ENCODE data around the gene LRBA. TPM values are rescaled to one million over a fixed set of nuclear protein-coding genes. Genes with fewer than 3 reads are reported as not detected.

LRBA gene
- total RNA-seq, 1 experiment from 2014 or later: 55.3 TPM

DNA sequence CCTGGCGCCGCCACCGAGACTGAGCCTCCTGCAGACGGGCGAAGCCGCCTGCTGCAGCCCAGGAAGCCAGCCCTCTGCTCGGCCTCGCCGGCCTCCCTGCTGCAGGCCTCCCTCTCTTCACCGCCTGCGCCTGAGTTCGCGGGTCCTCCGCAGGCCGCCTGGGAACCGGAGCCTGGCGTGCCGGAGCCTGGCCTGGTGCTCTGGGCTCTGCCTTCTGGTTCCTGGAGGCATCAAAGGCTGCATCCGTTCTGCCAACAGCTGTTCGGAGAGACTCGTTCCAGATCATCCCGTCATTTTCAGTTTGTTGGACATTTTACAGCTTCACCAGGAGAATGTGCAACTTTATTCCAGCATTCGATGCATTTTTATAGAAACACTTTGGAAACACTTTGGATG, 758.9 kb downstream of the LRBA start:
- no peak overlapping the region for H2AK5ac ChIP-seq (ENCODE audit: insufficient read length, low read length)
- H3K27ac ChIP-seq (ENCODE audit: insufficient read length, low read depth, low read length): no peak overlapping the region
- H2BK15ac ChIP-seq (ENCODE audit: low read depth, low read length): no peak overlapping the region
- TF ChIP-seq, protein P1, sequence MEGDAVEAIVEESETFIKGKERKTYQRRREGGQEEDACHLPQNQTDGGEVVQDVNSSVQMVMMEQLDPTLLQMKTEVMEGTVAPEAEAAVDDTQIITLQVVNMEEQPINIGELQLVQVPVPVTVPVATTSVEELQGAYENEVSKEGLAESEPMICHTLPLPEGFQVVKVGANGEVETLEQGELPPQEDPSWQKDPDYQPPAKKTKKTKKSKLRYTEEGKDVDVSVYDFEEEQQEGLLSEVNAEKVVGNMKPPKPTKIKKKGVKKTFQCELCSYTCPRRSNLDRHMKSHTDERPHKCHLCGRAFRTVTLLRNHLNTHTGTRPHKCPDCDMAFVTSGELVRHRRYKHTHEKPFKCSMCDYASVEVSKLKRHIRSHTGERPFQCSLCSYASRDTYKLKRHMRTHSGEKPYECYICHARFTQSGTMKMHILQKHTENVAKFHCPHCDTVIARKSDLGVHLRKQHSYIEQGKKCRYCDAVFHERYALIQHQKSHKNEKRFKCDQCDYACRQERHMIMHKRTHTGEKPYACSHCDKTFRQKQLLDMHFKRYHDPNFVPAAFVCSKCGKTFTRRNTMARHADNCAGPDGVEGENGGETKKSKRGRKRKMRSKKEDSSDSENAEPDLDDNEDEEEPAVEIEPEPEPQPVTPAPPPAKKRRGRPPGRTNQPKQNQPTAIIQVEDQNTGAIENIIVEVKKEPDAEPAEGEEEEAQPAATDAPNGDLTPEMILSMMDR (conservative IDR thresholded peaks at IDR 0.05): no peak
- H3K9ac ChIP-seq (ENCODE audit: extremely low read depth, insufficient read length, low read length): no peak overlapping the region
- no peak overlapping the region for H3K18ac ChIP-seq (ENCODE audit: insufficient read length, low read depth, low read length)
- no peak overlapping the region for H4K91ac ChIP-seq (ENCODE audit: insufficient read length, low read depth, low read length)
- H3K27me3 ChIP-seq (ENCODE audit: insufficient read depth, low read length): no peaks in the 10 kb centered on the region
- DNase-seq: no peak
- H3K4me1 ChIP-seq (ENCODE audit: insufficient read depth, low read length): 0 out of 2 replicates have a peak, but pooled peaks cover 3% of the 10 kb centered on the region
- H3K36me3 Mint-ChIP-seq (ENCODE audit: insufficient read depth in 1 of 3, low read depth in 3 of 3): peaks cover 0 to 4% (median 0%) of the 10 kb centered on the region in 3 experiments; a peak in 1 of 7 replicates
- H3K14ac ChIP-seq (ENCODE audit: insufficient read depth, low read length): no peak overlapping the region
- H4K20me1 ChIP-seq (ENCODE audit: control insufficient read depth, insufficient read depth, insufficient read length): no peaks in the 10 kb centered on the region
- H3K56ac ChIP-seq (ENCODE audit: insufficient read length, low read depth, low read length): no peak overlapping the region
- no peak overlapping the region for H3T11ph ChIP-seq (ENCODE audit: low read length)
- H3K23me2 ChIP-seq (ENCODE audit: insufficient read length, low read depth, low read length, poor library complexity, severe bottlenecking): no peaks in the 10 kb centered on the region
- H3K79me1 ChIP-seq (ENCODE audit: insufficient read depth, low read depth, low read length, poor library complexity, severe bottlenecking): no peaks in the 10 kb centered on the region
- H2BK12ac ChIP-seq (ENCODE audit: insufficient read length, low read depth, low read length): no peak overlapping the region
- no peak overlapping the region for H3K4me2 ChIP-seq (ENCODE audit: insufficient read depth, insufficient read length, low read length)
- no peaks in the 10 kb centered on the region for H3K9me3 ChIP-seq (ENCODE audit: control insufficient read depth, low read depth, low read length)
- no CpG with 5 or more reads among the region's 23 CpGs for WGBS (ENCODE audit: extremely low coverage, insufficient read length, low lambda C conversion rate)
- peaks cover 37 to 38% of the 10 kb centered on the region in 2 experiments for H3K4me1 Mint-ChIP-seq
- no peak overlapping the region for H2AFZ ChIP-seq (ENCODE audit: low read length)
- no peaks in the 10 kb centered on the region for H3K79me2 ChIP-seq (ENCODE audit: insufficient read depth, low read length)
- no peak overlapping the region for H3K4me3 Mint-ChIP-seq
- H4K5ac ChIP-seq (ENCODE audit: insufficient read length, low read depth, low read length): no peak overlapping the region
- H3K4ac ChIP-seq (ENCODE audit: low read depth, low read length): no peak overlapping the region
- no peak overlapping the region for H2BK20ac ChIP-seq (ENCODE audit: low read depth, low read length, poor library complexity, severe bottlenecking)
- H3K9me3 Mint-ChIP-seq: peaks cover 3 to 4% of the 10 kb centered on the region in 2 experiments; a peak in 3 of 5 replicates
- H3K27ac Mint-ChIP-seq: no peak overlapping the region
- H2BK5ac ChIP-seq (ENCODE audit: insufficient read length, low read length): no peak overlapping the region
- H4K8ac ChIP-seq (replicated peaks; ENCODE audit: insufficient read length, low read depth, low read length): no peak overlapping the region
- no peaks in the 10 kb centered on the region; the same call in none of the 2 replicates for H3K27me3 Mint-ChIP-seq (ENCODE audit: low read depth)
- H2BK120ac ChIP-seq (ENCODE audit: low read depth, low read length, poor library complexity, severe bottlenecking): no peak overlapping the region
- no peak overlapping the region for H3K23ac ChIP-seq (ENCODE audit: insufficient read length, low read depth, low read length)
